Measurements from ENCODE around the gene EML4.
"Not testable (repeated sequence)": the region's sequence is repeated elsewhere in the genome, so short reads cannot be mapped to it uniquely, and the experiment has no call there.

EML4 gene

GRCh38 chr2:42335514-42336104 lies 166.5 kb downstream of the EML4 start:
- no peak for DNase-seq (ENCODE audit: low spot score)

GRCh38 chr2:42336361-42336965 lies 167.3 kb downstream of the EML4 start:
- DNase-seq (ENCODE audit: low spot score) = no peak

- no peak for DNase-seq (ENCODE audit: low spot score)
Measured at GRCh38 chr2:42337356-42337820, 168.2 kb downstream of the EML4 start.

- no peak for DNase-seq (ENCODE audit: low spot score)
Measured at GRCh38 chr2:42337846-42338566, 168.9 kb downstream of the EML4 start.

GRCh38 chr2:42338567-42339190 lies 169.5 kb downstream of the EML4 start:
- DNase-seq (ENCODE audit: low spot score) = no peak

GRCh38 chr2:42339191-42339912 lies 170.2 kb downstream of the EML4 start:
- no peak for DNase-seq (ENCODE audit: low spot score)

GRCh38 chr2:42340045-42340937 lies 171.1 kb downstream of the EML4 start:
- DNase-seq (ENCODE audit: low spot score) = no peak

- DNase-seq (ENCODE audit: low spot score) = no peak
Measured at GRCh38 chr2:42340938-42341636, 171.9 kb downstream of the EML4 start.

- DNase-seq (ENCODE audit: low spot score) = peak; percentile 22
Measured at GRCh38 chr2:42342061-42342794, 173.1 kb downstream of the EML4 start.

GRCh38 chr2:42342795-42343241 lies 173.7 kb downstream of the EML4 start:
- DNase-seq (ENCODE audit: low spot score) = no peak

- peak; percentile 56 for DNase-seq (ENCODE audit: low spot score)
Measured at GRCh38 chr2:42345986-42346385, 176.8 kb downstream of the EML4 start.

GRCh38 chr2:42346856-42347255 lies 177.7 kb downstream of the EML4 start:
- not testable (repeated sequence) for DNase-seq (ENCODE audit: low spot score)

GRCh38 chr2:42347518-42347917 lies 178.4 kb downstream of the EML4 start:
- not testable (repeated sequence) for DNase-seq (ENCODE audit: low spot score)

GRCh38 chr2:42348113-42348805 lies 179.1 kb downstream of the EML4 start:
- no peak for DNase-seq (ENCODE audit: low spot score)

GRCh38 chr2:42350434-42351063 lies 181.4 kb downstream of the EML4 start:
- no peak for DNase-seq (ENCODE audit: low spot score)

- DNase-seq (ENCODE audit: low spot score) = no peak
Measured at GRCh38 chr2:42351864-42352263, 182.7 kb downstream of the EML4 start.

- no peak for DNase-seq (ENCODE audit: low spot score)
Measured at GRCh38 chr2:42353792-42354429, 184.8 kb downstream of the EML4 start.

All from pons (tissue), 1 donor.